Fibroblast of lung (primary cell): Measurements from ENCODE around the gene ACTL10. TPM values are rescaled to one million over a fixed set of nuclear protein-coding genes. Genes with fewer than 3 reads are reported as not detected.

ENCODE experiments used
- DNase-seq, 2 donors: peaks; one replicate each; pipeline versions ENCODE4 v3.0.0 to v3.0.0-alpha.2; 2010; ENCODE audit warnings: low read depth in 2 of 2
- H2AFZ ChIP-seq: 2 replicates; pipeline ENCODE4 v1.5.1; 2012; ENCODE audit warnings: low read length, control low read depth, inconsistent platforms
- H3K27ac ChIP-seq: 2 replicates; pipeline ENCODE4 v1.5.1; 2011; ENCODE audit warnings: low read length, control low read depth; ENCODE audit not compliant: insufficient read depth
- H3K27me3 ChIP-seq: 2 replicates; pipeline ENCODE4 v1.5.1; 2011; ENCODE audit warnings: mild to moderate bottlenecking, low read length; ENCODE audit not compliant: control insufficient read depth, insufficient read depth
- H3K36me3 ChIP-seq: 2 replicates; pipeline ENCODE4 v1.5.1; 2011; ENCODE audit warnings: low read length; ENCODE audit not compliant: control insufficient read depth, insufficient read depth
- H3K4me1 ChIP-seq: 2 replicates; pipeline ENCODE4 v1.5.1; 2011; ENCODE audit warnings: low read length; ENCODE audit not compliant: control insufficient read depth, insufficient read depth; ENCODE audit errors: extremely low read depth
- H3K4me2 ChIP-seq: 2 replicates; pipeline ENCODE4 v1.5.1; 2011; ENCODE audit warnings: low read length, control low read depth; ENCODE audit not compliant: insufficient read depth; ENCODE audit errors: extremely low read depth
- H3K4me3 ChIP-seq, 4 experiments: fragments of 200-600 bp in 1 of 4; sonication (generic) in 1 of 4; replicated peaks in 1 of 4; 2 replicates each; pipeline ENCODE4 v1.5.1; 2011 to 2016; ENCODE audit warnings: low read length in 4 of 4, low read depth in 3 of 4, mild to moderate bottlenecking in 3 of 4, control low read depth in 2 of 4, inconsistent platforms in 1 of 4, mixed read lengths in 1 of 4; ENCODE audit not compliant: insufficient read depth in 1 of 4; ENCODE audit errors: control extremely low read depth in 1 of 4
- H3K79me2 ChIP-seq: 2 replicates; pipeline ENCODE4 v1.5.1; 2012; ENCODE audit warnings: mild to moderate bottlenecking, low read length, inconsistent platforms; ENCODE audit not compliant: control insufficient read depth, insufficient read depth
- H3K9ac ChIP-seq: 2 replicates; pipeline ENCODE4 v1.5.1; 2011; ENCODE audit warnings: mild to moderate bottlenecking, low read length, control low read depth; ENCODE audit not compliant: insufficient read depth
- H3K9me3 ChIP-seq: 2 replicates; pipeline ENCODE4 v1.5.1; 2012; ENCODE audit warnings: low read depth, low read length; ENCODE audit not compliant: control insufficient read depth, insufficient read depth
- H4K20me1 ChIP-seq: 2 replicates; pipeline ENCODE4 v1.5.1; 2011; ENCODE audit warnings: low read length; ENCODE audit not compliant: control insufficient read depth, insufficient read depth; ENCODE audit errors: extremely low read depth
- CTCF ChIP-seq, 2 donors: IDR thresholded peaks in 1 of 2; conservative IDR thresholded peaks in 1 of 2; 1 replicate in 1 of 2; 2 replicates in 1 of 2; pipeline ENCODE4 v1.5.1; 2011 to 2012; ENCODE audit warnings: low read length in 2 of 2, control low read depth in 1 of 2, inconsistent platforms in 1 of 2, low read depth in 1 of 2, mild to moderate bottlenecking in 1 of 2
- EZH2 ChIP-seq: IDR thresholded peaks from 2 replicates; pipeline ENCODE4 v1.5.1; 2012; ENCODE audit warnings: low read length, control low read depth, mild to moderate bottlenecking; ENCODE audit errors: missing control alignments
- polyA plus RNA-seq, 2 donors: library from polyadenylated mRNA; depleted of rRNA in 1 of 2; stranded (reverse) in 1 of 2; unstranded in 1 of 2; fragments of >200 nt; gene quantifications; 2 replicates each; pipeline ENCODE4 v1.2.1, GENCODE V29; 2011 to 2012; ENCODE audit warnings: missing spikeins in 1 of 2
- total RNA-seq: library from RNA; depleted of rRNA; stranded (reverse); fragments of >200 nt; gene quantifications from 2 replicates; pipeline ENCODE4 v1.2.1, GENCODE V29; 2014

Gene ACTL10
- total and polyA plus RNA-seq, 2 donors (not counting 1 experiment from before 2014, with no cell fraction given) = 0.32 to 2.0 TPM

- no peak overlapping the region for H3K4me3 ChIP-seq
- no peak overlapping the region for H3K27ac ChIP-seq
- TF ChIP-seq EZH2 (no peak), CTCF (conservative IDR thresholded peaks at IDR 0.05 in 1 of 2, IDR thresholded peaks at IDR 0.05 in 1 of 2; ENCODE audit: low read depth in 1 of 2, low read length in 2 of 2) (no peak)
- no peak for DNase-seq
- H2AFZ ChIP-seq = no peak overlapping the region
- H3K4me2 ChIP-seq = no peak overlapping the region
- H4K20me1 ChIP-seq = no peaks in the 10 kb centered on the region
- H3K9me3 ChIP-seq = no peaks in the 10 kb centered on the region
- peaks cover 14% of the 10 kb centered on the region for H3K79me2 ChIP-seq
- no peak overlapping the region for H3K9ac ChIP-seq
- H3K36me3 ChIP-seq = no peaks in the 10 kb centered on the region
- no peaks in the 10 kb centered on the region for H3K27me3 ChIP-seq
- peaks cover 8% of the 10 kb centered on the region for H3K4me1 ChIP-seq
These were observed 15.1 kb downstream of the ACTL10 start for GRCh38 chr20:33681728-33682353.

- Histone ChIP-seq H2AFZ (peak overlapping the region; percentile 65), H3K4me3 (peak overlapping the region in 3 of 4 experiments; percentile 44 to 67 (median 59)), H4K20me1 (no peaks in the 10 kb centered on the region), H3K36me3 (no peaks in the 10 kb centered on the region), H3K9ac (peak overlapping the region; percentile 53), H3K27me3 (no peaks in the 10 kb centered on the region), H3K4me1 (peaks cover 8% of the 10 kb centered on the region), H3K4me2 (peak overlapping the region; percentile 97), H3K79me2 (peaks cover 14% of the 10 kb centered on the region), H3K27ac (peak overlapping the region; percentile 61), H3K9me3 (no peaks in the 10 kb centered on the region)
- DNase-seq = no peak
- TF ChIP-seq CTCF (conservative IDR thresholded peaks at IDR 0.05 in 1 of 2, IDR thresholded peaks at IDR 0.05 in 1 of 2; ENCODE audit: low read depth in 1 of 2, low read length in 2 of 2) = no peak
- no peak for TF ChIP-seq EZH2
These were observed 18.0 kb downstream of the ACTL10 start for GRCh38 chr20:33684533-33685327.

- H2AFZ ChIP-seq = peak overlapping the region; percentile 65
- peaks cover 14% of the 10 kb centered on the region for H3K79me2 ChIP-seq
- no peaks in the 10 kb centered on the region for H3K9me3 ChIP-seq
- TF ChIP-seq EZH2 = no peak
- no peak for TF ChIP-seq CTCF (conservative IDR thresholded peaks at IDR 0.05 in 1 of 2, IDR thresholded peaks at IDR 0.05 in 1 of 2; ENCODE audit: low read depth in 1 of 2, low read length in 2 of 2)
- H3K4me2 ChIP-seq = peak overlapping the region; percentile 97
- no peaks in the 10 kb centered on the region for H3K27me3 ChIP-seq
- H3K27ac ChIP-seq = peak overlapping the region; percentile 61
- peaks cover 8% of the 10 kb centered on the region for H3K4me1 ChIP-seq
- DNase-seq = no peak
- H3K4me3 ChIP-seq = peak overlapping the region; percentile 44 to 67 (median 56)
- H3K9ac ChIP-seq = peak overlapping the region; percentile 53
- no peaks in the 10 kb centered on the region for H4K20me1 ChIP-seq
- H3K36me3 ChIP-seq = no peaks in the 10 kb centered on the region
These were observed 18.8 kb downstream of the ACTL10 start for GRCh38 chr20:33685328-33686099.
